Tibial artery (tissue), 4 donors: Measurements from ENCODE around the gene NEGR1.

Experiments used
- DNase-seq, 2 donors: peaks; one replicate each; pipeline ENCODE4 v3.0.0-alpha.2; 2019
- H3K27ac ChIP-seq, 2 donors: fragments of 200-600 bp; sonication (generic) in 1 of 2; 1 replicate in 1 of 2; 2 replicates in 1 of 2; pipeline ENCODE4 v1.5.1; 2018 to 2019; ENCODE audit warnings: mild to moderate bottlenecking in 1 of 2
- H3K27me3 ChIP-seq, 2 donors: fragments of 200-600 bp; sonication (generic) in 1 of 2; one replicate each; pipeline versions ENCODE4 v1.5.1 to v1.6.0; 2016 to 2019
- H3K36me3 ChIP-seq, 3 donors: fragments of 200-600 bp; sonication (generic) in 2 of 3; one replicate each; pipeline ENCODE4 v1.5.1; 2016 to 2019; ENCODE audit warnings: mild to moderate bottlenecking in 2 of 3
- H3K4me1 ChIP-seq, 4 donors: fragments of 200-600 bp; sonication (generic) in 2 of 4; 1 replicate in 3 of 4; 2 replicates in 1 of 4; pipeline ENCODE4 v1.5.1; 2016 to 2019
- H3K4me3 ChIP-seq, 2 donors: fragments of 200-600 bp; sonication (generic) in 1 of 2; 1 replicate in 1 of 2; 2 replicates in 1 of 2; pipeline ENCODE4 v1.5.1; 2018 to 2019; ENCODE audit warnings: mild to moderate bottlenecking in 2 of 2
- H3K9me3 ChIP-seq, 3 donors: fragments of 200-600 bp; sonication (generic) in 1 of 3; one replicate each; pipeline ENCODE4 v1.5.1; 2016 to 2019
- intact Hi-C: fragments of 100-400 bp; cut with DNase I; formaldehyde crosslinking; loops from one replicate; pipeline ENCODE4 v1.15.0; 2023; ENCODE audit warnings: low total_unique reads
- TF ChIP-seq, protein P1 (sequence below), 2 experiments: fragments of 200-600 bp in 1 of 2; fragments of 450-650 bp in 1 of 2; IDR thresholded peaks; one replicate each; pipeline ENCODE4 v1.5.1; 2017 to 2019; ENCODE audit warnings: antibody characterized with exemption in 2 of 2, mild to moderate bottlenecking in 1 of 2, moderate library complexity in 1 of 2

The NEGR1 gene

DNA sequence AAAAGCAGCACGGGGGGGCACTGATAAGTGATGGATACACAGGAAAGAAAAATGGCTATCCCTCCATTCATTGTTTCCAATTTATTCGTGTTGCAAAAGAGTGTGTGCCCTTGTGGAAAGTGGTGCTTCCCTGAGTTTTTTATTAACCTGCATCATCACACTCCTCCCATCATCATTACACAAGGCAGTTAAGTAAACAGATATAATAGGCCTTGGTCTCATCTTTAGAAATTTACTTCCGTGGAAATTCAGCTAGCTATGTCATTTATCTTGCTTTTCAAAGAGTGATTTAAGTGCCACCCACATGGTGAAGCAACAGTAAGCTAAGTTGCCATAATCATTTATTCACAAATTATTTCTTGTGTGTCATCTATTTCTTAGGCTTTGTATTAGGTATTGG, 473.3 kb downstream of the NEGR1 start:
- TF ChIP-seq, protein P1, sequence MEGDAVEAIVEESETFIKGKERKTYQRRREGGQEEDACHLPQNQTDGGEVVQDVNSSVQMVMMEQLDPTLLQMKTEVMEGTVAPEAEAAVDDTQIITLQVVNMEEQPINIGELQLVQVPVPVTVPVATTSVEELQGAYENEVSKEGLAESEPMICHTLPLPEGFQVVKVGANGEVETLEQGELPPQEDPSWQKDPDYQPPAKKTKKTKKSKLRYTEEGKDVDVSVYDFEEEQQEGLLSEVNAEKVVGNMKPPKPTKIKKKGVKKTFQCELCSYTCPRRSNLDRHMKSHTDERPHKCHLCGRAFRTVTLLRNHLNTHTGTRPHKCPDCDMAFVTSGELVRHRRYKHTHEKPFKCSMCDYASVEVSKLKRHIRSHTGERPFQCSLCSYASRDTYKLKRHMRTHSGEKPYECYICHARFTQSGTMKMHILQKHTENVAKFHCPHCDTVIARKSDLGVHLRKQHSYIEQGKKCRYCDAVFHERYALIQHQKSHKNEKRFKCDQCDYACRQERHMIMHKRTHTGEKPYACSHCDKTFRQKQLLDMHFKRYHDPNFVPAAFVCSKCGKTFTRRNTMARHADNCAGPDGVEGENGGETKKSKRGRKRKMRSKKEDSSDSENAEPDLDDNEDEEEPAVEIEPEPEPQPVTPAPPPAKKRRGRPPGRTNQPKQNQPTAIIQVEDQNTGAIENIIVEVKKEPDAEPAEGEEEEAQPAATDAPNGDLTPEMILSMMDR (IDR thresholded peaks at IDR 0.05): no peak
- no peaks in the 10 kb centered on the region for H3K9me3 ChIP-seq
- intact Hi-C loops: no loop called here
- no peaks in the 10 kb centered on the region for H3K27me3 ChIP-seq
- H3K4me1 ChIP-seq: no peaks in the 10 kb centered on the region
- no peak overlapping the region for H3K27ac ChIP-seq
- no peak for DNase-seq
- no peaks in the 10 kb centered on the region for H3K36me3 ChIP-seq
- no peak overlapping the region for H3K4me3 ChIP-seq

DNA sequence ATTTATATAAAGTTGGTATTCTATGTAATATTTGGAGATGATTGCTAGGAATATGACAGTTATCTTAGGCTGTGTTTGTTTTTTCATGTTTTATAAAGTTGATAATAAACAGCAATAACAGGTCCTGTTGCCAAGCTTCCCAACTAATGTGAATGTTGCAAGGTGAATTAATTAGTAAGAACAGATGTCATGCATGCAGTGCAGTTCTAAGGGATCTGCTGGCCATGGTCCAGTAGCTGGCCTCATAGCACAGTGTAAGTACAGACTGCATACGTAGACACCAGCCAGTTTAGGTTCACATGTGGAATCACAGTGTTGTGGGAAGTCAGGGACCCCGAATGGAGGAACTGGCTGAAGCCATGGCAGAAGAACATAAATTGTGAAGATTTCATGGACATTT, 478.2 kb downstream of the NEGR1 start:
- H3K27me3 ChIP-seq: no peaks in the 10 kb centered on the region
- no peak for DNase-seq
- no peaks in the 10 kb centered on the region for H3K36me3 ChIP-seq
- no peak overlapping the region for H3K4me3 ChIP-seq
- TF ChIP-seq, protein P1 (IDR thresholded peaks at IDR 0.05): no peak
- intact Hi-C loops: no loop called here
- no peaks in the 10 kb centered on the region for H3K9me3 ChIP-seq
- no peak overlapping the region for H3K27ac ChIP-seq
- no peaks in the 10 kb centered on the region for H3K4me1 ChIP-seq

DNA sequence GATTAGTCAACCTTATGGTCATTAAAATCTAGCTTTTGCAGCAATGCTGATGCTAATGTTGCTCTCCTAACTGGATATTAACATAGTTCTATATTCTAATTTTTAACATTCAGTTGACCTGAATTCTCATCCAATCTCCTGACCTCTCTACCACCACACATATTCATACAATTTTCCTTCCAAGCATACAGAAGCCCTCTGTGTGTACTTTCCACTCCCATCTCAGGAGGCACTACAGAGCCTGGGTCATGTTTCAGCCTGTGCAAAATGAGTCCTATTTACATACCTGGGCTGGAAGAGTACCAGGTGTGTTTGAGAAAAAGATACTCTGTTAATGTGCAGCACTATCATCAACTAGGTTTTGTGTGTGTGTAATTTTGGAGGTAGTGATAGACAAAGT, 486.3 kb downstream of the NEGR1 start:
- no peaks in the 10 kb centered on the region for H3K27me3 ChIP-seq
- H3K36me3 ChIP-seq: no peaks in the 10 kb centered on the region
- DNase-seq: no peak
- intact Hi-C loops: no loop called here
- no peaks in the 10 kb centered on the region for H3K9me3 ChIP-seq
- no peak overlapping the region for H3K27ac ChIP-seq
- TF ChIP-seq, protein P1 (IDR thresholded peaks at IDR 0.05): no peak
- H3K4me3 ChIP-seq: no peak overlapping the region
- H3K4me1 ChIP-seq: no peaks in the 10 kb centered on the region

DNA sequence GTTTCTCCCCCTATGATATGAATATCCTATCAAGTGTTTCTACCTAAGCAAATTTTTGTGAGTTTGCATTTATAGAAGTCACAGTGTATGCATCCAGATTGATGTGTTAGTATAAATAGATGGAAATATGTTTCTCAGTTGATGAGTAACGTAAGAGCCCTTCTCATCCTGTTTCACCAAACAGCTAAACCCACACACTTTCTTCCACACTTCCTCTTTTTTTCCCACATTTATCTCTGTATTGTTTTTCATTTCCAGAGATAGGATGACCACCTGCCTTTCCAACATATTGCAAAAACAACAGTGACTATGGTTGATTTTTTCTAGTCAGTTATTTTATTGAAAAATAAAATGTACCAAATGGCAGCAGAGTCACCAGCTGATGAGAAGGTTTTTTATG, 490.1 kb downstream of the NEGR1 start:
- no peak overlapping the region for H3K4me3 ChIP-seq
- no peaks in the 10 kb centered on the region for H3K36me3 ChIP-seq
- TF ChIP-seq, protein P1 (IDR thresholded peaks at IDR 0.05): no peak
- H3K27me3 ChIP-seq: no peaks in the 10 kb centered on the region
- H3K9me3 ChIP-seq: no peaks in the 10 kb centered on the region
- intact Hi-C loops: no loop called here
- DNase-seq: no peak
- H3K27ac ChIP-seq: no peak overlapping the region
- no peaks in the 10 kb centered on the region for H3K4me1 ChIP-seq

DNA sequence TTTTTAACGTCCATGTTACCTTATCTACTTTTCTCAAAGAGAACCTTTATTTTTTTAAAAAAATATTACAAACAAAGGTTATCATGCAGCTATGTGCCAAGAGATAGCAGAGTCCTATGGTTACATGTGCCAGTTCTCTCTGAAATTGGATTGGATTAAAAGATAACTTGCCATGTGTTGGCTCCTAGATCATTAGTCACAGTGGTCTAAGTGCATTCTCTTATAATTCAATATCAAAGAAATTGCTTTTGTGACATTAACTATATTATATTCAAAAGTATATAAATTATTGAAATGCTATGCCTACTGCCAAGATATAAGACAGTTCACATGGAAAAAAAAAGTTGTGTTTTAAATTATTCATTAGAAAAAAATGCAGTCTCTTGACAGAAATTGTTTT, 494.2 kb downstream of the NEGR1 start:
- intact Hi-C loops: no loop called here
- Histone ChIP-seq H3K9me3 (no peaks in the 10 kb centered on the region), H3K36me3 (no peaks in the 10 kb centered on the region), H3K27me3 (no peaks in the 10 kb centered on the region), H3K27ac (no peak overlapping the region), H3K4me3 (no peak overlapping the region), H3K4me1 (peaks cover 0 to 21% (median 2%) of the 10 kb centered on the region in 4 donors)
- TF ChIP-seq, protein P1 (IDR thresholded peaks at IDR 0.05): no peak
- no peak for DNase-seq

DNA sequence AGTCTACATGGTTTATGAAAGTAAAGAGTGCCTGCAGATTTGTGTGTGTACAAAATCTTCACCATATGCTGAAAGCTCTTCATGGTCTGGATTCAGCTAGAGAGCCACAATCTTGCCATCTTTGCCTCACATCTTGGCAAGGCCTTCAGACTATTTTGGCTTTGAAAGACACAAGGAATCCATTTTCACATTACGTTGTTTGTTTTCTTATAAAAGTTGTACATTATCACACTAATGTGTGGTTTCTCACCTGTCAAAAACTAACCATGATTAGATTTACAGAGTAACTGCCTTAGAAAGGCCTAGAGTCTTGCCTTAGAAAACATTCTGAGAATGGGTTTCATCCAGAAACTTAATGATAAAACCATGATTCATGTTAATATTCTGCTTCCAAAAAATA, 494.6 kb downstream of the NEGR1 start:
- no peak overlapping the region for H3K27ac ChIP-seq
- H3K36me3 ChIP-seq: no peaks in the 10 kb centered on the region
- H3K27me3 ChIP-seq: no peaks in the 10 kb centered on the region
- DNase-seq: no peak
- intact Hi-C loops: no loop called here
- peaks cover 0 to 25% (median 2%) of the 10 kb centered on the region in 4 donors for H3K4me1 ChIP-seq
- no peak overlapping the region for H3K4me3 ChIP-seq
- H3K9me3 ChIP-seq: no peaks in the 10 kb centered on the region
- TF ChIP-seq, protein P1 (IDR thresholded peaks at IDR 0.05): no peak
